GM21367 (cell line): Measurements from ENCODE around the gene ANKRD44.
"Not testable (repeated sequence)": the region's sequence is repeated elsewhere in the genome, so short reads cannot be mapped to it uniquely, and the experiment has no call there.

Experiments used
- ATAC-seq: cut with Tn5 transposase; IDR thresholded peaks from one replicate; pipeline ENCODE4 v1.9.1; 2021; ENCODE audit not compliant: unreplicated experiment

The ANKRD44 gene

GRCh38 chr2:197057959-197058358 lies 252.6 kb downstream of the ANKRD44 start:
- no peak for ATAC-seq

- no peak for ATAC-seq
Observed at GRCh38 chr2:197055045-197055444, 255.5 kb downstream of the ANKRD44 start.

- no peak for ATAC-seq
Observed at GRCh38 chr2:197054437-197054836, 256.1 kb downstream of the ANKRD44 start.

- no peak for ATAC-seq
Observed at GRCh38 chr2:197052356-197052755, 258.2 kb downstream of the ANKRD44 start.

- ATAC-seq: no peak
Observed at GRCh38 chr2:197045115-197045514, 265.5 kb downstream of the ANKRD44 start.

GRCh38 chr2:197042739-197043196 lies 267.8 kb downstream of the ANKRD44 start:
- no peak for ATAC-seq

- no peak for ATAC-seq
Observed at GRCh38 chr2:197037863-197038398, 272.6 kb downstream of the ANKRD44 start.

GRCh38 chr2:197035002-197035401 lies 275.6 kb downstream of the ANKRD44 start:
- ATAC-seq: no peak

- no peak for ATAC-seq
Observed at GRCh38 chr2:197034292-197034691, 276.3 kb downstream of the ANKRD44 start.

GRCh38 chr2:197033222-197033621 lies 277.4 kb downstream of the ANKRD44 start:
- ATAC-seq: no peak

GRCh38 chr2:197031803-197032202 lies 278.8 kb downstream of the ANKRD44 start:
- ATAC-seq: no peak

- ATAC-seq: no peak
Observed at GRCh38 chr2:197030090-197030489, 280.5 kb downstream of the ANKRD44 start.

GRCh38 chr2:197028633-197029032 lies 281.9 kb downstream of the ANKRD44 start:
- ATAC-seq: no peak

GRCh38 chr2:197028230-197028629 lies 282.4 kb downstream of the ANKRD44 start:
- no peak for ATAC-seq

- no peak for ATAC-seq
Observed at GRCh38 chr2:197024206-197024605, 286.4 kb downstream of the ANKRD44 start.

GRCh38 chr2:197020921-197021320 lies 289.7 kb downstream of the ANKRD44 start:
- ATAC-seq: not testable (repeated sequence)

- no peak for ATAC-seq
Observed at GRCh38 chr2:197013098-197013497, 297.5 kb downstream of the ANKRD44 start.

- ATAC-seq: peak; percentile 59
Observed at GRCh38 chr2:197011801-197012641, 298.6 kb downstream of the ANKRD44 start.

- ATAC-seq: no peak
Observed at GRCh38 chr2:197011021-197011417, 299.6 kb downstream of the ANKRD44 start.

- no peak for ATAC-seq
Observed at GRCh38 chr2:197010200-197011020, 300.2 kb downstream of the ANKRD44 start.

GRCh38 chr2:197008741-197009341 lies 301.7 kb downstream of the ANKRD44 start:
- ATAC-seq: not testable (repeated sequence)
